Nephron (organoid): ENCODE measurements around the gene CLEC3B.

Source experiments
- H3K27ac Mint-ChIP-seq, 3 experiments: 2 replicates each; pipeline ENCODE4 v1.8.0; 2020; ENCODE audit warnings: mixed read lengths in 3 of 3, mild to moderate bottlenecking in 2 of 3, moderate library complexity in 1 of 3
- H3K27me3 Mint-ChIP-seq: 2 replicates; pipeline ENCODE4 v1.8.0; 2021; ENCODE audit warnings: low read depth, mild to moderate bottlenecking, moderate library complexity, mixed read lengths
- H3K36me3 Mint-ChIP-seq: 2 replicates; pipeline ENCODE4 v1.8.0; 2020; ENCODE audit warnings: low read depth, mixed read lengths
- H3K4me1 Mint-ChIP-seq: 2 replicates; pipeline ENCODE4 v1.8.0; 2020; ENCODE audit warnings: mixed read lengths
- H3K4me3 Mint-ChIP-seq, 3 experiments: 2 replicates each; pipeline ENCODE4 v1.8.0; 2020; ENCODE audit warnings: mild to moderate bottlenecking in 3 of 3, mixed read lengths in 3 of 3, moderate library complexity in 2 of 3
- H3K9me3 Mint-ChIP-seq: 2 replicates; pipeline ENCODE4 v1.8.0; 2020; ENCODE audit warnings: mixed read lengths
- TF ChIP-seq, protein P1 (sequence below), 3 experiments: fragments of 200-600 bp; sonication (generic); IDR thresholded peaks; one replicate each; pipeline ENCODE4 v1.5.0; 2021; ENCODE audit warnings: antibody characterized with exemption in 3 of 3; ENCODE audit not compliant: unreplicated experiment in 3 of 3

The CLEC3B gene

DNA sequence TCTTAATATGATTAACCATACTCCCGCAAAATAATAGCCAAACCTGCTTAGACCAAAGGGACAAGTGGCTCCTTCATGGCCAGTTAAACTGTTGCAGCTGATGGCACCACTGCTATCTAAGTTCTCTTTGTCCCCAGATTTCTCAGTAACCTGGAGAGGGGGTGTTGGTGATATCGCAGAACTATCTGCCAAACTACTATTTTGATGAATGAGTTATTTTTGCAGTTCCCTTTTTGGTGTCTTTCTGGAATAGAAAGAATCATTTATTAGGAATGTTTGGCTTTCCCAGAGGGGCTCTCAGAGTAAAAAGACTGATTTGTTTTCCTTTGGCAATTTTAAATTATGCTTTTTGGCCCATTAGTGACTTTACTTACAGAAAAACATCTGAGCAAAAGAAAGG is 33.0 kb downstream of the CLEC3B start:
- H3K36me3 Mint-ChIP-seq = no peaks in the 10 kb centered on the region
- no peak overlapping the region for H3K27ac Mint-ChIP-seq
- peaks cover 39% of the 10 kb centered on the region for H3K4me1 Mint-ChIP-seq
- H3K4me3 Mint-ChIP-seq = no peak overlapping the region
- H3K9me3 Mint-ChIP-seq = no peaks in the 10 kb centered on the region
- no peaks in the 10 kb centered on the region for H3K27me3 Mint-ChIP-seq
- TF ChIP-seq, protein P1, sequence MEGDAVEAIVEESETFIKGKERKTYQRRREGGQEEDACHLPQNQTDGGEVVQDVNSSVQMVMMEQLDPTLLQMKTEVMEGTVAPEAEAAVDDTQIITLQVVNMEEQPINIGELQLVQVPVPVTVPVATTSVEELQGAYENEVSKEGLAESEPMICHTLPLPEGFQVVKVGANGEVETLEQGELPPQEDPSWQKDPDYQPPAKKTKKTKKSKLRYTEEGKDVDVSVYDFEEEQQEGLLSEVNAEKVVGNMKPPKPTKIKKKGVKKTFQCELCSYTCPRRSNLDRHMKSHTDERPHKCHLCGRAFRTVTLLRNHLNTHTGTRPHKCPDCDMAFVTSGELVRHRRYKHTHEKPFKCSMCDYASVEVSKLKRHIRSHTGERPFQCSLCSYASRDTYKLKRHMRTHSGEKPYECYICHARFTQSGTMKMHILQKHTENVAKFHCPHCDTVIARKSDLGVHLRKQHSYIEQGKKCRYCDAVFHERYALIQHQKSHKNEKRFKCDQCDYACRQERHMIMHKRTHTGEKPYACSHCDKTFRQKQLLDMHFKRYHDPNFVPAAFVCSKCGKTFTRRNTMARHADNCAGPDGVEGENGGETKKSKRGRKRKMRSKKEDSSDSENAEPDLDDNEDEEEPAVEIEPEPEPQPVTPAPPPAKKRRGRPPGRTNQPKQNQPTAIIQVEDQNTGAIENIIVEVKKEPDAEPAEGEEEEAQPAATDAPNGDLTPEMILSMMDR (IDR thresholded peaks at IDR 0.05; ENCODE audit: unreplicated experiment in 3 of 3) = no peak

DNA sequence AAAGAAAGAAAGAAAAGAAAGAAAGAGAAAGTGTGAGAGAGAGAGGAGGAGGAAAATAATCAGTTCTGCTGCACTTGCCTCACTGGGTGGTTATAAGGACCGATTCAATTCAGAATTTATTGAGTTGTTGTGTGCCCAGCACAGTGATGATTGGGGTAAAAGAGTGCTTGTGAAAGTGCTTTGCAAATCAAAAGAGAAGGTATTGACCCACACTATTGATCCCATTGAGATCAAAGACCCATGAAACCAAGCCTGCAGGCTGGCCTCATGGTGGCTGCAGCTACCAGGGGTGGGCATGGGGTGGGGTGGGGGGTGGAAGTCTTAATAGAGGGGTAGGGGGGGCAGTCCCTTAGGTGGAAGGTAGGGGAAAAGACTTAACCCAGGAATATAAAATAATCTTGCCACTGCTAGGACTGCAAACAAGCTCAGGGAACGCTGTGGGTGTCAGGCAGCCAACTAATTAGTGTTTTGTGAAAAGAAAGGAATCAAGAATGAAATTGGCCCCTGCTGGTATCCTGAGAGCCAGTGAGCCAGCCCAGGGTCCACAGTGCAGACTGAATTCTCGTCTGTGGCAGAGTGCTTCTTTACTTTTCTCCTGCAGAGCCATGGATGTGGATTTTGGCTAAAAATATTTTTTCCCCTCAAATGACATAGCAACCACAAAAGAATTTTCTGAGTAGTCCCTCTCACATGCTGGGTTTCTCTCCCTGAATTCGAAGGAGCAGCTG is 34.2 kb downstream of the CLEC3B start:
- TF ChIP-seq, protein P1 (IDR thresholded peaks at IDR 0.05; ENCODE audit: unreplicated experiment in 3 of 3) = no peak

DNA sequence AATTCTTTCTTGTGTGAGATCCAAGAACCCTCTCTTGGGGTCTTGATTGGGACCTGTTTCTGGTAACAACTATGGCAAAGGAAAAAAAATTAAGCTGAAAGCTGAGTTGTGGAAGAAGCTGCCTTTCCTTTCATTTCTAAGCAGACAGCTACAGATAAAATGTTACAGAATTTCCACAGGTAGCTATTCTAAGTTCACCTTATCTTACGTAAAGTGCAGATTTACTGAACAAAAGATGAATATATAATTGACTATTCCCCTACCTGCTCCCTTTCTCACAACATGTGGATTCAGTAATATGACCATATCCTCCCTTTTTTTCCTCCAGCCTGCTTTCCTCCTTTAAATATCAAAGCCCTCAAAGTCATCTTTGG is 36.6 kb downstream of the CLEC3B start:
- Mint-ChIP-seq H3K4me1 (peaks cover 13% of the 10 kb centered on the region), H3K4me3 (no peak overlapping the region), H3K36me3 (no peaks in the 10 kb centered on the region), H3K27ac (no peak overlapping the region), H3K9me3 (no peaks in the 10 kb centered on the region), H3K27me3 (no peaks in the 10 kb centered on the region)
- TF ChIP-seq, protein P1 (IDR thresholded peaks at IDR 0.05; ENCODE audit: unreplicated experiment in 3 of 3) = no peak

More for the DNA sequence above, 34.2 kb downstream of the CLEC3B start:
- H3K9me3 Mint-ChIP-seq = no peaks in the 10 kb centered on the region
- H3K27ac Mint-ChIP-seq = no peak overlapping the region
- H3K4me1 Mint-ChIP-seq = peaks cover 28% of the 10 kb centered on the region
- no peaks in the 10 kb centered on the region for H3K27me3 Mint-ChIP-seq
- no peak overlapping the region for H3K4me3 Mint-ChIP-seq
- no peaks in the 10 kb centered on the region for H3K36me3 Mint-ChIP-seq

DNA sequence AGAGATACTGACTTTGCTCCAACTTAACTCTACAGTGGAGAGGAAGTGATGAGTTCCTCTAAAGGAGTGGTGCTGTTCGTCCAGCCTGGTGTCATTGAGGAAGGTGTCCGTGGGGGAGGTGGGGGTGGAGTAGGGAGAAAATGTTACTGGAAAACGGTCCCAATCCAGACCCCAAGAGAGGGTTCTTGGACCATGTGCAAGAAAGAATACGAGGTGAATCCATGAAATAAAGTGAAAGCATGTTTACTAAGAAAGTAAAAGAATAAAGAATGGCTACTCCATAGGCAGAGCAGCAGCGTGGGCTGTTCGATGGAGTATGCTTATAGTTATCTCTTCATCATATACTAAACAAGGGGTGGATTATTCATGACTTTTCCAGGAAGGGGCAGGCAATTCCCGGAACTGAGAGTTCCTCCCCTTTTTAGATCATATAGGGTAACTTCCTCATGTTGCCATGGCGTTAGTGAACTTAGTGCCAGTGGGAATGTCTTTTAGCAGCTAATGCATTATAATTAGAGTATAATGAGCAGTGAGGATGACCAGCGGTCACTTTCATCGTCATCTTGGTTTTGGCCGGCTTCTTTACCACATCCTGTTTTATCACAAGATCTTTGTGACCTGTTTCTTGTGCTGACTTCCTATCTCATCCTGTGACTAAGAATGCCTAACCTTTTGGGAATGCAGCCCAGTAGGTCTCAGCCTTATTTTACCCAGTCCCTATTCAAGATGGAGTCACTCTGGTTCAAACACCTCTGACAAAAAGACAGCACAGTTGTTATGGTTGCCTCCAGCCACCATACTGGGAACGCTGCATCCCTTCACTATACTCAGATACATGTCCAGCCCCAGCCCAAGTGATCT is 38.6 kb downstream of the CLEC3B start:
- no peak overlapping the region for H3K4me3 Mint-ChIP-seq
- peak overlapping the region in 1 of 3 experiments; percentile 13 for H3K27ac Mint-ChIP-seq
- H3K9me3 Mint-ChIP-seq = no peaks in the 10 kb centered on the region
- no peaks in the 10 kb centered on the region for H3K27me3 Mint-ChIP-seq
- H3K4me1 Mint-ChIP-seq = no peaks in the 10 kb centered on the region
- no peaks in the 10 kb centered on the region for H3K36me3 Mint-ChIP-seq
- TF ChIP-seq, protein P1 (IDR thresholded peaks at IDR 0.05; ENCODE audit: unreplicated experiment in 3 of 3) = no peak

DNA sequence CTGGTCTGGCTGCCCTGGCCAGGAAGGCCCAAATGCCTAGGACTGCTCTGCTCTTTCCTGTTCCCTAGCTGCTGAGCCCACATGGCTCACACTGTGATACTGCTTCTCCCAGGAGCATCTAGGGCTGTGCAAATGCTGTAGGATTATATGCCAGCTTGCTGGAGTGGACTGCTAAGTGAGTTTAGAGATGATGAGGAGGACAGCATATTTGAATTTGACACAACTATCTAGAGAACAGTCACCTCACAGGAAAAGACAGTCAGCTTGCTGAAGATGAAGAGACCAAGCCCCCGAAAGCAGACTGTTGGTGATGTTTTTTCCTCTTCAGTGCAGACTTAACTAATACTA is 39.2 kb downstream of the CLEC3B start:
- Mint-ChIP-seq H3K27ac (no peak overlapping the region), H3K4me1 (no peaks in the 10 kb centered on the region), H3K27me3 (no peaks in the 10 kb centered on the region), H3K4me3 (no peak overlapping the region), H3K36me3 (no peaks in the 10 kb centered on the region), H3K9me3 (no peaks in the 10 kb centered on the region)
- TF ChIP-seq, protein P1 (IDR thresholded peaks at IDR 0.05; ENCODE audit: unreplicated experiment in 3 of 3) = no peak
